GM18520 (cell line): Measurements from ENCODE around the gene GRAP2.

Experiments
- ATAC-seq: cut with Tn5 transposase; IDR thresholded peaks from one replicate; pipeline ENCODE4 v1.9.1; 2021; ENCODE audit not compliant: unreplicated experiment

GRAP2 gene

DNA sequence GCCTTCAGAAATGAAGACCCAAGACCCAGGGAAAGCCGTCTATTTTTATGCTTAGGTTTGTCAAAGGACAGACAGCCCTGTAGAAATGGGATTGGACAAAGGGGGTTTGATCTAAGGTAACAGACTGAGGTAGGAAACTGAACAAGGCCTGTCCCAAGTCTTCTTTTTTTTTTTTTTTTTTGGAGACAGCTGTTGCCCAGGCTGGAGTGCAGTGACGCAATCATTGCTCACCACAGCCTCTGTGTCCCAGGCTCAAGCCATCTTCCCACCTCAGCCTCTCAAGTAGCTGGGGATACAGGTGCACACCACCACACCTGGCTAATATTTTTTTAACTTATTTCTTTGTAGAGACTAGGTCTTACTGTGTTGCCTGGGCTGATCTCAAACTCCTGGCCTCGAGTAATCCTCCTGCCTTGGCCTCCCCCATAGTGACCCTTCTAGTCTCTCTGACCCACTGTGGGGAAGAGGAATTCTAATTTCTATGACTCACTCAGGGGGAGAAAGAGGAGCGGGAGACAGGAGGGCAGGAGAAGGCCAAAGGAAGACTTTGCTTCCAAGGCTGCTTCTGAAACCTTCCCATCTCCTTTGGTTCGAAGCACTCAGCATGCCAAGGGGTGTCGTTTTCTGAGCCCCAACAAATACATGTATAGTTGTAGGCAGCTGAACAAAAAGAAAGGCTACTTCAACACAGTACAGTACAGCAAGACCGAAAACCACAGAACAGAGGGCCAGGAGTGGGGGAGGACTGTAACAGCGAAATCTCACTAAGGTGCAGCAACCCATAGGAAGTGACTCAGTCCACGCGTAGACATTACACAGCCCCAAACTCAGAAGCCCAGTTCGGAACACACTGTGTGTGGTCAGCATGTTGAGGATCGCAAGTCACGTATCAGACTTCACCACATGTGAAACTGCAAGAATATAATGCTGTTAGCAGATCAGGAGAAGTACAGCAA is 60.2 kb downstream of the GRAP2 start:
- ATAC-seq: peak; percentile 86

DNA sequence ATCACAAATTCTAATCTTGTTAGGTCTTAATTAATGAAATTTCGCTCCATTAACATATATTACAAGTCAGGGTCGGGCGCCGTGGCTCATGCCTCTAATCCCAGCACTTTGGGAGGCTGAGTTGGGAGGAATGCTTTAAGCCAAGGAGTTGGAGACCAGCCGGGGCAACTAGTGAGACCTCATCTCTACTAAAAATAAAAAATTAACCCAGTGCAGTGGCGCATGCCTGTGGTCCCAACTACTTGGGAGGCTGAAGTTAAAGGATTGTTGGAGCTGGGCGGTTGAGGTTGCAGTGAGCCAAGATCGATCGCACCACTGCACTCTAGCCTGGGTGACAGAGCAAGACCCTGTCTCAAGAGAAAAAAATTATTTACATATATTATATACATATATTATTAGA is 61.2 kb downstream of the GRAP2 start:
- no peak for ATAC-seq

DNA sequence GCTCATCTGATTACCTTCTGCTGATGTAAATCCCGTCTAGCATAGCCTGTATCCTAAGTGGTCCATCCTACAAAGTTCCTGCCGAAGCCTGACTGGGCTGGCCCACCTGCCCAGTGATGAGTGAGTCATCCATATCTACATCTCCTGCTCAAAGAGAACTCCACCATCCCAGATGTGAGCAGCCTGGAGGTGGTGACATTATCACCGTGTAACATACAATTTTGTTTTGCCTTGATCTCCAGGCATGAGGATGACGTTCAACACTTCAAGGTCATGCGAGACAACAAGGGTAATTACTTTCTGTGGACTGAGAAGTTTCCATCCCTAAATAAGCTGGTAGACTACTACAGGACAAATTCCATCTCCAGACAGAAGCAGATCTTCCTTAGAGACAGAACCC is 64.9 kb downstream of the GRAP2 start:
- no peak for ATAC-seq

DNA sequence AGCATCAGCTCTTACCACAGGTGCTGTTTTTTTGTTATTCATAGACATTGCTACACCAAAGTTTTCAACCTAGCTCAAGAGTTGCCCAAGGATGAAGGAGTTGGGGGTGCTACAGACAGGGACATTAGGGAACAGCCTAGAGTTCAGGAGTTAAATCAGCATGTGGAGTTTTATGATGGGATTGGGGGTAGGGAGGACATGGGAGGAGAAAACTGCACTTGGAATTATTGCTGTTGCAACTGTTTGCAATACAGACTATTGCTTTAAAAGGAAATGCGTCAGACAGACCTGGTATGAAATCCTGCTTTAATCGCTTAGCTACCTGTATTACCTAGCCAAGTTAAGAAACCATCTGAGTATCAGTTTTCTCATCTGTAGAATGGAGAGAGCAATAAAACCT is 65.6 kb downstream of the GRAP2 start:
- no peak for ATAC-seq

DNA sequence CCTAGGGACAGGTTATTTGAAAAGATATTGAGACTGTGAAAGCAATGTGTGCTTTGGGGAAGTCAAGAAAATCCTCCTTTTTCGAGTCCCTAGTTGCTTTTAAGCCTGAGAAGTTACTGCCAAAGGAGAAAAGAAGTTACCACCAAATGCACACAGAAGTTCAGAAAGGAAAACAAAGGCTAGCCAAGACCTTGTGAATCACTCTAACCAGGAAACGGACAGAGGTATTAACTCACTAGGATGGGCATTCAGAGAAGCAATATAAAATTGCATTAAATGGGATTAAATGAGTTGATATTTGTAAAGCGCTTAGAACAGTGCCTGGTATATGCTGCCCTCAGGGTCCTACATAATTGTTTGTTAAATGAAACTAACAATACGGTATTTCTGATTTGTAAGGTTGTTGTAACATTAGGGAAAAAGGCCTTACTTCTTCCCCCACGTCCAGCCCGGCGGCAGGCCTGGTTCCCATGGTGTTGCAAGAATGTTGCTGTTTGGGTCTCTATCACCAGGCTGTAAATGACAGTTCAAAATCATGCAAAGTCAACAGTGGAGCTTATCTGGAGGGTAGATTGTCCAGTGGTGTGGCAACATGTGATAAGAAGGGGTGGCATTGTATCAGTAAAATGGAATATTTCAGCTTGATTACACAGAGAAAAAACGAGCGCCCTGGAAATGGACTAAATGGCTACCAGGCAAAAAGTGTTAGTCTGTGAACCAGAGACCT is 66.4 kb downstream of the GRAP2 start:
- ATAC-seq: no peak

DNA sequence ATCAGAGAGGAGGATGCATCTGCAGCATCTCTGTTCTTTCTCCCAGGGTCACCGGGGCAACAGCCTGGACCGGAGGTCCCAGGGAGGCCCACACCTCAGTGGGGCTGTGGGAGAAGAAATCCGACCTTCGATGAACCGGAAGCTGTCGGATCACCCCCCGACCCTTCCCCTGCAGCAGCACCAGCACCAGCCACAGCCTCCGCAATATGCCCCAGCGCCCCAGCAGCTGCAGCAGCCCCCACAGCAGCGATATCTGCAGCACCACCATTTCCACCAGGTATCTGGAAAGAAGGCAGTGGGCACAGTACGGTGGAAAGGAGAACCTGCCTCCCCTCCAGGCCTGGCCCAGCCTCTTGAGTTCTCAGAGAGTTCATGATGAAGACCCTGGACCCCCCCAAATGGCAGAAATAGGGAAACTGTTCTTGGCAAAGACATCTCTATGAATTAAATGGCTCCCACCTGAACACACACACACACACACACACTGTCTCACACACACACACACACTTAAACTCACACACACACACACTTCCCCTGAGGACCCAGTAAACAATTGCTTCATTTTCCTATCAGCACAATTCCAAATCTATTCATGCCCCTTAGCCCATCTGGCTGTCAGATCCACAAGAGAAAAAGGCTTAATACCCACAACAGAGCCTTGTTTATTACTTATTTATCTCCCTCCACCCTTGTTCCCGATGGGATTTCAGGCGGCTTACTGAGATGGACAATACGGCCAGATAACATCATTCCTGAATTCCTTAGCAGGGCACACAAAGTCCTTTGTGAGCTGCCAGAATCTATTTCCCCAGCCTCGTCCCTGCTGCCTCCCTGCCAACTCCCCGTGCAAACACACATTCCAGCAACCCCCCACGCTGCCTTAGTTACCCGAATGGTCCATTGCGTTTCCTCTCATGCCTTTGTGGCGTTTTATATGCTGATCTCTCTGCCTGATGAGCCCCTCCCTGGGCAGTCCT is 67.4 kb downstream of the GRAP2 start:
- ATAC-seq: no peak

DNA sequence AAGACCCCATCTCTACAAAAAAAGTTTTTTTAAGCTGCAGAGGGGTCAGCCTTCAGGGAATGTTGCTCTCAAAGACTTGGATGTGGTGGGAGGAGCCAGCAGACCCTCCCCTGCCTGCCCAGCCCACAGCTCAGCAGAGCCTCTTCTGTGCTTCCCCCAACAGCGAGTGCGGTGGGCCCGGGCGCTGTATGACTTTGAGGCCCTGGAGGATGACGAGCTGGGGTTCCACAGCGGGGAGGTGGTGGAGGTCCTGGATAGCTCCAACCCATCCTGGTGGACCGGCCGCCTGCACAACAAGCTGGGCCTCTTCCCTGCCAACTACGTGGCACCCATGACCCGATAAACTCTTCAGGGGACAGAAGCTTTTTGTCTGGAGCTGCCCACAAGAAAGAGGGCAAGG is 69.9 kb downstream of the GRAP2 start:
- ATAC-seq: no peak

DNA sequence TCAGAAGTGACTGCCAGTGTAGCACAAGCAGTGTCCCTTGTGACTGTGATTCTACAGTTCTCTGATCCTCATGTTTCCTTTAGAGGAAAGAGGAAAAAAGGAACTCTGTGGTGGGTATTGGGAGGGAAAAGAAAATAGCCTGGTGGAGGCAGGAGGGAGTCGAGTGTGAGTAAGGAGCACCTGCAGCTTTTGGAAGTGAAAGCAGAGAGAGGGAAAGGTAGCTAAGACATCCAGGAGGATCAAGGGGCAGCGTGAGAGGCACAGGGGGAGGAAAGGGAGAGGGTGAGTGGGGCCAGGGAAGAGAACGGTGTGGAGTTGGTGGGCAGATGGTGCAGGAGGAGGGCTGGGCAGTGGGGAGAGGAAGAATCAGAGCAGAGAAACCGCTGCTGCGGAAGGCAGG is 71.8 kb downstream of the GRAP2 start:
- no peak for ATAC-seq

DNA sequence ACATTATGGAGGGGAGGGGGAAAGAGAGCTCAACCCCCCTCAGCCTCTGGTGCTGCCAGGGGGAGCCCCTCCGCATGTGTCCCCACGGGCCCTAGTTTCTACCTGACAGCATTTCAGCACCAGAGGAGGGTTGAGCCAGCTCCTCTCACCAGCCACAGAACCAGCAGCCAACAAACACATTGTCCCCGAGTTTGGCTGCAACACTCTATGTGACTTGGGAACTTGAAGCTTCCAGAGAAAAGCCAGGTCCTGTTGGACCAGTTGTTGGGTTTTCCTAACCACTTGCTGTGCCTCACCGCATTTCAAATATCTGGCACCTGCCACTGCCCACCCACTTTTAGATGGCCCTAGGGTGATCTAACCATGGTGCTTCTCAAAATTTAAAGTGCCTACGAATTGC is 72.8 kb downstream of the GRAP2 start:
- ATAC-seq: no peak

DNA sequence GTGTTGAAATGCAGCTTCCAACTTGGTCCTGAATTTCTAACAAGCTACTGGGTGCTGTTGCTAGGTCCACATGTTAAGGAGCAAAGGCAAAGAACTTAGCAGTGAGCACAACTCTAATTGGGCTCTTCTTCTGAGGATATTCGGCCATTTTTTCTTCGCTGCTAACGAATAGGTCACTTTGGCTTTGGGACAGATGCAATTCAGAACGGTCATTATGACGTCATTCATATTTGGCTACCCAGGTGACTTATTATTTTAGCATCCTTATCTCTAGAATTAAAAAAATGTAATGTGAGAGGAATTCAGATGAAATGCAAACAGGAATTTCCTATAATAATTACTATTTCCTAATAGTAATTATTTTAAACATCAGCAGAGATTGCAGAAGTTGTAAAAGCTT is 73.2 kb downstream of the GRAP2 start:
- no peak for ATAC-seq

DNA sequence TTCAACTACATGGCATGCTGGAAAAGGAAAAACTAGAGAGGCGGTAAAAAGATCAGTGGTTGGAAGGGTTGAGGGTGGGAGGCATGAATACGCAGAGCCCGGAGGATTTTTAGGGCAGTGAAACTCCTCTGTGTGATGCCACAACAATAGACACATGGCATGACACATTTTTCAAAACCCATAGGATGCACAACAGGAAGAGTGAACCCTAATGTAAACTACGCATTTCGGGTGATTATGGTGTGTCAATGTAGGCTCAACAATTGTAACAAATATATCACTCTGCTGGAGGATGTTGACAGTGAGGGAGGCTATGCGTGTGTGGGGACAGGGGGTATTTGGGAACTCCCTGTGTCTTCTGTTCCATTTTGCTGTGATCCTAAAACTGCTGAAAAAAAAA is 78.2 kb downstream of the GRAP2 start:
- no peak for ATAC-seq

DNA sequence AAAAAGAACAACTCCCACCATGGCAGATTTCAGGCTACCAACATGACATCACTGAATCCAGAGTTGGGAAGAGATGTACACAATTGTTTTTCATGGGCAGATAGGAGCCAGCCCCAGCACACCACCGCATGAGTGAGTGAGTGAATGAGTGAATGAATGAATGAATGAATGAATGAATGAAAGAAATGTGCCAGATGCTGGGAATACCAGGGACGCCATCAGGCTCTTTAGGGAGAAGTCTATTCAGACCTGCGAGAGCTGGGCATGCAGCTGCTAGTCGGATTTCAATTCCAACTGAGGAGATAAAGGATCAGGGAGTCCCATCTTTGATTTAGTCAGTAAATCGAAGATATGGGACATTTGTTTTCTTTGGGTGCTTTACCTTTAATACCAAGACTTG is 78.6 kb downstream of the GRAP2 start:
- ATAC-seq: no peak

DNA sequence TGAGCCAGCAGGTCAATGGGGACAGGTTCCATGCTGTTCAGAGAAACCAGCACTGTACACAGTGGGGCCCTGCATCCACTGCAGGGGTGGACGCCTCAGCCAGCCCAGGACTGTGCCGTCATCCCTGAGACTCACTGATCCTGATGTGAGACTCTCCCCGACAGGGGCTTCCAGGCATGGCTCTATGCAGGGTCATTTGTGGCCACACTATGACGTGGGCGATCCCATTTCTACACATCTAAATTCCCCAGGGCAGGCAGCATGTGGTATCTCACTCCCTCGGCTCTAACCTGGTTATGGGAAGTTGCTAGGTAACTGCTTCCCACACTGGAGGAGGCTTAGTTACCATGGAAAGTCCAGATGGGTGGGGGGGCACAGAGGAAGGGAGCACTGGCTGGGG is 79.7 kb downstream of the GRAP2 start:
- no peak for ATAC-seq

DNA sequence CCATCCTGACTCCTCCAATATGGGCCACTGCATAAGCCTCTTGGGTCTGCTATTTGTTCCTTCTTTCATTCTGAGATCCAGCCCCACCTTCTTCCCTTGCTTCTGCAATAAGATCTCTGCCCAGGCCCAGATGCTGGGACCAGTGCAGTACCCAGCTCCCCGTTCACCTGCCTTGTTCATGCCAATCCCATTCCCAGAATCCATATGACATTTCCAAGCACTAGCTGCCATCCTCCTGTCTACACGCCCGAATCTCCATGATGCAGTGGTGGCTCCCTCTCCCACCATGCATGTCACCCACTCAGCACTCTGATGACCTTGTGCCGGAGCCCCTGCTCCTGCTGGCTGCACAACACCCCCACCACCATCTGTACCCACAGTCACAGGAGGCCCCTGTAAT is 82.5 kb downstream of the GRAP2 start:
- no peak for ATAC-seq

DNA sequence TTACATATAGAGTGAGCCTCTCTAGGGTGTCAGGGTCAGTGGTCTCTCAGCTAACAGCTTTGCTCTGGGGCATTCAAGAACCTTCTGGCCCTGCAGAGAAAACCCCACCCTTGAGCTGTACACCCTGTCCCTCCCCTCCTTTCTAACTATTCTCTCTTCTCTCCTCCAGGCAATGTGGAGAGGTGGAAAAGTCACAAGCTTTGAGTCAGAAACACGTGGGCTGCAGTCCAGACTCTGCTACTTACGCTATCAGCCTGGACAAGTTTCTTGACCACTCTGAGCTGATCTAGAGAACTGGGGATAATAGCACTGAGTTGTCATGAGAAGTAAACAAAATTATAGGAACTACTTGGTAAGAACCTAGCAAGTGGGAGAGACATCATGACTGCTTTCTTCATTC is 83.1 kb downstream of the GRAP2 start:
- no peak for ATAC-seq

DNA sequence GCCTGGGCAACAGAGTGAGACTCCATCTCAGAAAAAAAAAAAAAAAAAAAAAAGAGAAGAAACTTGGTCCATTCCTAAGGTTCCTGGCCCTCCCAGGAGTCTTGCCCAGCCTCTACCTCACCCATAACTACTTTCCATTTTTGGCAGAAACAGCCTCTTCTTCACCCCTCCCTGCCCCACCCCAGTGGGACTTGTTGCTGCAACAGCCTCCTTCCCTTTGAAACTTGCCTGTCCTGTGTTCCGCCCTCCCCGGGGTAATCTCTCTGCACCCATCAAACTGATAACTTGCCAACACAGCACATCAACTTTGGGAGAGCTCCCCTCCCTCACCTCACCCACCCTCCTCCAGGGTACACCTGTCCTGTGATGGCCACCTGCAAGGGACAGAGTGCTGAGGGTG is 83.9 kb downstream of the GRAP2 start:
- no peak for ATAC-seq

DNA sequence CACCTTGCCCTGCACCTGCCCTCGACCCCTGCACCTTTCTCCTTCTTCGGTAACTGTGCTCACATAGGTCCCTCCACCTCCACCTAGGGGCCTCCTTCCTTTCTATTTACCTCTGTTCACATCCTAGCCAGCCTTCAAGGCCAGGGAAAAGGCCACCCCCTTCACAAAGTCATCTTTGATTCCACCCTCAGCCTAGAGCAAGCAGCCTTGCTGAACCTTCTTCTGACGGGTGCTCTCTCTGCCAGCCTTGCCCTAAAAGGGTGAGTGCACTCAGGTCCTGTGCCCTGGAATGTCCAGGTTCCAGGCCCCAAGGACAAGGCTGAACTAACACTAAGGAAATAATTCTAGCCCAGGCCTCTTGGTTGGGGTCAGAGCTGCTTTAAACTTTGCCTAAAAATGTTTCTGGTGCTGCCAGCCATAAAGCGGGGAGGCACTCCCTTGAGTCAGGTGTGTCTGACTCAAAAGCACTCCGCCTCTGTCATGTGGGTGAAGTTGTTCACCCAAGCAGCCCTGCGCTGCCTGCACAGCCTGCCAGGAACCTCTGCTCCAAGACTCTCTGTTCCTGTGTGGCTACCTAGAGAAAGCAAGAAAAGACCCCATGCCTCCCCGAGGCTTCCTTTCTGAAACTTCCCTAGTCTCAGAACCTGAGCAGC is 84.6 kb downstream of the GRAP2 start:
- no peak for ATAC-seq

DNA sequence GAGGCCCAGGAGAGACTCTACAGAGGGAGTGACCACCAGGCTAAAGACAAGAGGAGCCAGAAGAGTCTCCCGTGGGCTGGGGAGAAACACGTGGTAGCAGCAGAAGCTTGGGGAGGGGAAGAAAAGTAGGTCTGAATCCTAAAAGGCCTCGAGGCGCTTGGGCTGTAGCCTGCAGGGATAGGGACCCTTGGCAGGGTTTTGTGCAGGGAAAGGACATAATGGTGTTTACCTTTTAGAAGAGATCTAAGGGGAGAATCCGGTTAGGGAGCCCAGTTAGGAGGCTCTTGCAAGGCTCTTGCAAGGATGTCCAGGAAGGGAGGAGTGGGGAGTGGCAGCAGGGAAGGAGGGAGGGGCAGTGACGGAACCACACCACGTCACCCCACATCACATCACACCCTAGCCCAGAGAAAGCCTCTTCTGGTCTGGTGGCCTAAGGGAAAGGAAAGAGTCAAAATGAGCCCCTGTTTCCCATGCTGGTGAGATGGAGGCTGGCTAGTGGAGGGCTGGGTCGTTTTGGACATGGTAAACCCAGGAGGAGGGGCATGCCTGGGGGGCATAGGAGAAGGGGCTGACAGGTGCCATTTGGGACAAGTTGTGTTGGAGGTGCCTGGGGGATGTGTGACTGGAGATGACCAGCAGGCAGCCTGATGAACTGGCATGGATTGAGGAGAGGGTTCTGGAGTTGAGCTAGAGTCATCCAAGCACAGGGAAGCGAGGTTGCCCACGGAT is 87.7 kb downstream of the GRAP2 start:
- no peak for ATAC-seq

DNA sequence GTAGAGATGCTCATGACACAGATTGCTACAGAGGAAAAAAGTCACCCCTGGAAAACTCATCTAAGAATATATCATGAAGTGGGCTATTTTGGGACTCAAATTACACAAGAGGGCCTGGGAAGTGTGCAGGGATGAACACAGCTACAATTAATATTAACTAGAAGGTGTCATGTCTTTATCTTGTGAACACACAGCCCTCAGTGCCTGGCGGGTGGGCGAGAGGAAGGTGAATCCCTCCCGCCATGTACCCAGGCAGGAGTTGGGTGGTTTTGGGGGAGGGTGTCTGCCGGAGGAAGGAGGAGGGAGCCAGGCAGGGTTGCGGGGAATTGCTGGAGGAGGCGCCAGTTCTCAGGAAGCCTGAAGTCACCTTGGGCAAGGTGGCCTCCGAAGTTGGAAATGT is 88.7 kb downstream of the GRAP2 start:
- ATAC-seq: no peak

DNA sequence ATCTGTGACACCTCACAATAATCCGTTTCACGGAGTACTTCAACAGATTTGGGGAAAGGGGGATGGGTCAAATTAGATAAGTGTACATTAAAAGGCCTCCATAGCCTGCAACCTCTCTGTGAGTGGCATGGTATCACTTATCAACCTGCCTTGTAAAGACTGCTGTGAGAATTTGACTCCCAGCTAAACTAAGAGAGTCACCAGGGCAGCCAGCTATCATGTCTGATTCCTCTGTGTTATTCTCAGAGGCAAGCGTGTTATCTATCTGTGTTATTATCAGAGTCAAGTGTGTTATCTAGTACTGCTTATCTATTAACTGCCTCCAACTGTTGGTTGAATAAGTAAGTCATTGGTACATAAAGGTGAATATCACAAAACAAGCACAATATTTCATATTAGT is 89.8 kb downstream of the GRAP2 start:
- no peak for ATAC-seq
